Endothelial cell of umbilical vein (primary cell): ENCODE measurements around the gene FYB2. TPM values are rescaled to one million over a fixed set of nuclear protein-coding genes. Genes with fewer than 3 reads are reported as not detected.

Experiments
- BruUV-seq: library from RNA; stranded (reverse); fragments of 400-500 nt; replicated peaks from 2 replicates; lab custom pipeline; 2021; lab: Mats Ljungman, UMichigan
- CTCF ChIA-PET: fragments of 300-600, 350-600 bp; sonication (Branson Sonifier 250); formaldehyde crosslinking; loops from one replicate; lab custom pipeline; 2021; ENCODE audit warnings: antibody characterized with exemption, inconsistent platforms; lab: Charles Lee
- POLR2A ChIA-PET: fragments of 300-600, 350-600 bp; sonication (Branson Sonifier 250); formaldehyde crosslinking; loops from one replicate; lab custom pipeline; 2021; ENCODE audit warnings: antibody characterized with exemption, inconsistent platforms; lab: Charles Lee
- DNase-seq: peaks from one replicate; pipeline ENCODE4 v3.0.0-alpha.2; 2011; ENCODE audit warnings: low read depth, low spot score
- FAIRE-seq: peaks from 2 replicates; lab custom pipeline; 2011; peaks lifted over from hg19 to GRCh38; lab: Jason Lieb, UNC
- H2AFZ ChIP-seq: 2 replicates; pipeline ENCODE4 v1.6.0; 2012; ENCODE audit warnings: low read depth, low read length, control low read depth, inconsistent platforms
- H3K27ac ChIP-seq: 2 replicates; pipeline ENCODE4 v1.5.1; 2011; ENCODE audit warnings: low read depth, mild to moderate bottlenecking, control low read depth, low read length, moderate library complexity; ENCODE audit not compliant: insufficient read depth
- H3K27me3 ChIP-seq, 2 experiments: 2 replicates each; pipeline versions ENCODE4 v1.6.0 to v1.6.1; 2011; ENCODE audit warnings: low read length in 2 of 2, mixed read lengths in 1 of 2; ENCODE audit not compliant: control insufficient read depth in 2 of 2, insufficient read depth in 2 of 2
- H3K36me3 ChIP-seq, 2 experiments: 2 replicates in 1 of 2; 3 replicates in 1 of 2; pipeline ENCODE4 v1.5.1; 2011; ENCODE audit warnings: low read length in 2 of 2, mild to moderate bottlenecking in 1 of 2, moderate library complexity in 1 of 2; ENCODE audit not compliant: control insufficient read depth in 2 of 2, insufficient read depth in 2 of 2; ENCODE audit errors: extremely low read depth in 1 of 2
- H3K4me1 ChIP-seq: 3 replicates; pipeline ENCODE4 v1.5.1; 2011; ENCODE audit warnings: mild to moderate bottlenecking, low read length; ENCODE audit not compliant: control insufficient read depth, insufficient read depth; ENCODE audit errors: extremely low read depth
- H3K4me2 ChIP-seq: 2 replicates; pipeline ENCODE4 v1.6.1; 2011; ENCODE audit warnings: low read length, control low read depth, mixed read lengths; ENCODE audit not compliant: insufficient read depth
- H3K4me3 ChIP-seq, 3 experiments: fragments of 200-600 bp in 1 of 3; sonication (generic), shearing (Covaris generic) in 1 of 3; replicated peaks in 1 of 3; 2 replicates each; pipeline ENCODE4 v1.5.1; 2011 to 2016; ENCODE audit warnings: control low read depth in 3 of 3, low read length in 3 of 3, mild to moderate bottlenecking in 2 of 3, inconsistent platforms in 1 of 3, low read depth in 1 of 3, moderate library complexity in 1 of 3; ENCODE audit not compliant: insufficient read depth in 1 of 3
- H3K79me2 ChIP-seq: 2 replicates; pipeline ENCODE4 v1.6.0; 2012; ENCODE audit warnings: low read length, inconsistent platforms; ENCODE audit not compliant: control insufficient read depth, insufficient read depth
- H3K9ac ChIP-seq: replicated peaks from 2 replicates; pipeline ENCODE3; 2011; ENCODE audit warnings: low read length, control low read depth; ENCODE audit not compliant: insufficient read depth; ENCODE audit errors: extremely low read depth
- H3K9me1 ChIP-seq: replicated peaks from 3 replicates; pipeline ENCODE4 v1.6.0; 2011; ENCODE audit warnings: mild to moderate bottlenecking, low read length; ENCODE audit not compliant: control insufficient read depth, insufficient read depth; ENCODE audit errors: extremely low read depth
- H3K9me3 ChIP-seq: replicated peaks from 2 replicates; pipeline ENCODE4 v1.5.1; 2012; ENCODE audit warnings: low read length, inconsistent platforms; ENCODE audit not compliant: control insufficient read depth, insufficient read depth
- H4K20me1 ChIP-seq: replicated peaks from 2 replicates; pipeline ENCODE3; 2011; ENCODE audit warnings: mild to moderate bottlenecking, low read length; ENCODE audit not compliant: control insufficient read depth, insufficient read depth; ENCODE audit errors: extremely low read depth
- EZH2 ChIP-seq: IDR thresholded peaks from 2 replicates; pipeline ENCODE4 v1.6.1; 2012; ENCODE audit warnings: borderline replicate concordance, low read depth, mild to moderate bottlenecking, moderate library complexity, low read length, inconsistent platforms; ENCODE audit not compliant: severe bottlenecking
- FOS ChIP-seq: IDR thresholded peaks from 2 replicates; pipeline ENCODE4 v1.6.1; 2011; ENCODE audit warnings: mild to moderate bottlenecking, low read length, moderate library complexity, borderline replicate concordance; ENCODE audit not compliant: insufficient read depth
- GATA2 ChIP-seq: IDR thresholded peaks from 2 replicates; pipeline ENCODE4 v1.7.0; 2011; ENCODE audit warnings: low read depth, mild to moderate bottlenecking, moderate library complexity, mixed read lengths, low read length; ENCODE audit not compliant: insufficient read length, insufficient read depth
- JUN ChIP-seq: IDR thresholded peaks from 2 replicates; pipeline ENCODE4 v1.6.1; 2011; ENCODE audit warnings: borderline replicate concordance, low read depth; ENCODE audit not compliant: insufficient read length, insufficient read depth
- MYC ChIP-seq: IDR thresholded peaks from one replicate; pipeline ENCODE4 v1.6.1; 2011; ENCODE audit warnings: mild to moderate bottlenecking, low read depth, low read length
- POLR2A ChIP-seq: IDR thresholded peaks from 2 replicates; pipeline ENCODE4 v1.6.1; 2012; ENCODE audit warnings: low read depth, mild to moderate bottlenecking, control low read depth, low read length
- POLR2AphosphoS5 ChIP-seq: IDR thresholded peaks from 2 replicates; pipeline ENCODE4 v1.6.1; 2012; ENCODE audit warnings: low read depth, mild to moderate bottlenecking, control low read depth, low read length, moderate library complexity; ENCODE audit not compliant: insufficient read depth
- dilution Hi-C: fragments of 300-500 bp; cut with MboI; formaldehyde crosslinking; loops from one replicate; pipeline ENCODE4 v1.15.0; 2019; ENCODE audit warnings: low sequenced_read_pairs; ENCODE audit not compliant: extremely low pct_ligation_motif_present
- intact Hi-C: fragments of 100-400 bp; cut with micrococcal nuclease; formaldehyde crosslinking; loops from one replicate; pipeline ENCODE4 v1.10.0; 2022
- polyA plus RNA-seq, 4 experiments: library from polyadenylated mRNA; depleted of rRNA in 3 of 4; stranded (reverse) in 3 of 4; unstranded in 1 of 4; fragments of >200 nt; gene quantifications; 2 replicates each; pipeline versions ENCODE4 v1.2.1 to v1.2.3, GENCODE V29; 2011 to 2012; ENCODE audit warnings: missing spikeins in 1 of 4
- total RNA-seq: library from RNA; stranded (reverse); gene quantifications from 2 replicates; pipeline ENCODE4 v1.2.3, GENCODE V29; 2021
- TF ChIP-seq, protein P1 (sequence below), 2 donors: IDR thresholded peaks; 1 replicate in 1 of 2; 2 replicates in 1 of 2; pipeline ENCODE4 v1.5.1; 2011; ENCODE audit warnings: low read length in 2 of 2, mild to moderate bottlenecking in 2 of 2, moderate library complexity in 2 of 2, control low read depth in 1 of 2, inconsistent platforms in 1 of 2, low read depth in 1 of 2; ENCODE audit not compliant: insufficient read depth in 1 of 2; ENCODE audit errors: extremely low read depth in 1 of 2
- TF ChIP-seq, protein P2 (sequence below): IDR thresholded peaks from 2 replicates; pipeline ENCODE4 v1.6.1; 2011; ENCODE audit not compliant: insufficient read depth, insufficient read length

FYB2 gene
- total and polyA plus RNA-seq, 2 donors (not counting 3 experiments of a cell fraction or from before 2014, with no cell fraction given): not detected

DNA sequence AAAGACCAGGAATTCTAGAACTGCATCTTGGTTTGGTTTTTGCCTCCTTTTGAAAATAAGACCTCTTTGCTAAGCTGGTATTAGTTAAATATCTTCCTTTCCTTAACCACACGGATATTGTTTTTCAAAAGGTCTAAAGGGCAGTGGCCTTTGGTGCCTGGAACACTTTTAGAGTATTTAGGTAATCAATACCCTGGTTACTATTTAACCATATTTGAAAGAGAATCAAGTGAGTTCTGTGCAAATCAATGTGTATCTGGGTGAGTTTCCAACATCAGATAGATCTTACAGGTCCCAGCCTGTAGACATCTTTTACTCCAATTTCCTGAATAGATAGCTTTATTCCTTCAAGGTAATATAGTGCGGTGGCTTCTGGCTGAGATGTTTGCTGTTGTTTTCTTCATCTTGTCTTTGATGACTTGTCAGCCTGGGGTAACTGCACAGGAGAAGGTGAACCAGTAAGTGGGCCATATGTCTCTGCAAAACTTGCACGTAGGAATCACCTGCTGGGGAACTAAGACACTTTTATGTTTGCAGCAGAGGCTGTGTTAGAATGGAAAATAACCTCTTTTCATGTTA lies 35.4 kb upstream of the FYB2 start, which contains the start of gene C8A:
Gene C8A, plus strand, starts transcription at position 277 of the 579 bp plus-strand sequence. Its CDS starts 105 bp downstream, at position 382.
- H3K4me2 ChIP-seq: no peak within 1 kb of the TSS
- no peaks in the 10 kb centered on the region for H3K4me1 ChIP-seq
- intact Hi-C loops (no loop called here), dilution Hi-C loops (no loop called here)
- H3K27ac ChIP-seq: no peak within 1 kb of the TSS
- no peak within 1 kb of the TSS for H3K9ac ChIP-seq
- H3K27me3 ChIP-seq: no peaks in the 10 kb centered on the region
- BruUV-seq: no TSS peak
- FAIRE-seq: no peak
- no peaks in the 10 kb centered on the region for H3K9me1 ChIP-seq
- no peaks in the 10 kb centered on the region for H3K36me3 ChIP-seq
- ChIA-PET CTCF (interaction anchor here (1.5 kb wide), 1 partner anchor 9 kb away, joined by 3 read pairs; no protein-coding TSS in a partner anchor), POLR2A (no interaction called here)
- H3K79me2 ChIP-seq: no peaks in the 10 kb centered on the region
- TF ChIP-seq POLR2A: no peak
- no peak for TF ChIP-seq GATA2
- no peak for TF ChIP-seq POLR2AphosphoS5
- TF ChIP-seq, protein P1, sequence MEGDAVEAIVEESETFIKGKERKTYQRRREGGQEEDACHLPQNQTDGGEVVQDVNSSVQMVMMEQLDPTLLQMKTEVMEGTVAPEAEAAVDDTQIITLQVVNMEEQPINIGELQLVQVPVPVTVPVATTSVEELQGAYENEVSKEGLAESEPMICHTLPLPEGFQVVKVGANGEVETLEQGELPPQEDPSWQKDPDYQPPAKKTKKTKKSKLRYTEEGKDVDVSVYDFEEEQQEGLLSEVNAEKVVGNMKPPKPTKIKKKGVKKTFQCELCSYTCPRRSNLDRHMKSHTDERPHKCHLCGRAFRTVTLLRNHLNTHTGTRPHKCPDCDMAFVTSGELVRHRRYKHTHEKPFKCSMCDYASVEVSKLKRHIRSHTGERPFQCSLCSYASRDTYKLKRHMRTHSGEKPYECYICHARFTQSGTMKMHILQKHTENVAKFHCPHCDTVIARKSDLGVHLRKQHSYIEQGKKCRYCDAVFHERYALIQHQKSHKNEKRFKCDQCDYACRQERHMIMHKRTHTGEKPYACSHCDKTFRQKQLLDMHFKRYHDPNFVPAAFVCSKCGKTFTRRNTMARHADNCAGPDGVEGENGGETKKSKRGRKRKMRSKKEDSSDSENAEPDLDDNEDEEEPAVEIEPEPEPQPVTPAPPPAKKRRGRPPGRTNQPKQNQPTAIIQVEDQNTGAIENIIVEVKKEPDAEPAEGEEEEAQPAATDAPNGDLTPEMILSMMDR (IDR thresholded peaks at IDR 0.05; ENCODE audit: extremely low read depth in 1 of 2, insufficient read depth in 1 of 2, low read depth in 1 of 2, low read length in 2 of 2): no peak
- no peak for TF ChIP-seq JUN
- no peak within 1 kb of the TSS for H3K4me3 ChIP-seq
- no peak within 1 kb of the TSS for H2AFZ ChIP-seq
- no peak for DNase-seq
- H3K9me3 ChIP-seq: no peaks in the 10 kb centered on the region
- H4K20me1 ChIP-seq: no peaks in the 10 kb centered on the region

DNA sequence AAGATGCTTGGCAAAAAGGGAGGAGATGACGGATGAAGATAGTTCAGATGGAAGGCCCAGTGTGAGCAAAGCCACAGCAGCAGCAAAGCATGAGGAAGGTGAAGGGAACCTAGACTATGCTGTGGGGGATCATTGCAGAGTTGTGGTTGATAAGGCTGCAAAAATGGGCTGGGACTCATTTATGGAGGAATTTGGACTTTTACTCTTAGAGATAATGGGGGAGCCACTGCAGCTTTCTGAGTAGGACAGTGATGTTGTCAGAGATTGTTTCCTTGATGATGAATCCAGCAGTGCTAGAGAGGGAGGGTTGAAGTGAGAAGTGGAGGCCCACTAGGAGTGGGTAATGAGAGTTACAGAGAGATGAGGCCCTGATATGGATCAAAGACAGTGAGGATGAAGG lies 33.3 kb upstream of the FYB2 start:
- H3K4me2 ChIP-seq: no peak overlapping the region
- POLR2A ChIA-PET: no interaction called here
- BruUV-seq: no TSS peak

More for the DNA sequence above, 33.3 kb upstream of the FYB2 start:
- Histone ChIP-seq H3K27ac (no peak overlapping the region), H3K36me3 (no peaks in the 10 kb centered on the region), H3K9me3 (no peaks in the 10 kb centered on the region), H2AFZ (no peak overlapping the region), H3K9me1 (no peaks in the 10 kb centered on the region), H4K20me1 (no peaks in the 10 kb centered on the region), H3K9ac (no peak overlapping the region), H3K4me1 (no peaks in the 10 kb centered on the region), H3K27me3 (no peaks in the 10 kb centered on the region), H3K79me2 (no peaks in the 10 kb centered on the region), H3K4me3 (no peak overlapping the region)
- DNase-seq (no peak), FAIRE-seq (no peak)
- TF ChIP-seq FOS (no peak), POLR2A (no peak), EZH2 (no peak), GATA2 (no peak), MYC (no peak), JUN (no peak), POLR2AphosphoS5 (no peak)
- TF ChIP-seq, protein P1 (IDR thresholded peaks at IDR 0.05; ENCODE audit: extremely low read depth in 1 of 2, insufficient read depth in 1 of 2, low read depth in 1 of 2, low read length in 2 of 2): no peak
- TF ChIP-seq, protein P2, sequence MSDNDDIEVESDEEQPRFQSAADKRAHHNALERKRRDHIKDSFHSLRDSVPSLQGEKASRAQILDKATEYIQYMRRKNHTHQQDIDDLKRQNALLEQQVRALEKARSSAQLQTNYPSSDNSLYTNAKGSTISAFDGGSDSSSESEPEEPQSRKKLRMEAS: no peak
- dilution Hi-C loops: no loop called here
- CTCF ChIA-PET: interaction anchor here (0.5 kb wide), 1 partner anchor 1579 kb away, joined by 3 read pairs; no protein-coding TSS in a partner anchor
- intact Hi-C loops: no loop called here
